ENCODE measurements around the gene ADRA2C.

ADRA2C gene

GRCh38 chr4:3776166-3777032, 10.2 kb downstream of the ADRA2C start:
- TF ChIP-seq CTCF (IDR thresholded peaks at IDR 0.05): no peak

DNA sequence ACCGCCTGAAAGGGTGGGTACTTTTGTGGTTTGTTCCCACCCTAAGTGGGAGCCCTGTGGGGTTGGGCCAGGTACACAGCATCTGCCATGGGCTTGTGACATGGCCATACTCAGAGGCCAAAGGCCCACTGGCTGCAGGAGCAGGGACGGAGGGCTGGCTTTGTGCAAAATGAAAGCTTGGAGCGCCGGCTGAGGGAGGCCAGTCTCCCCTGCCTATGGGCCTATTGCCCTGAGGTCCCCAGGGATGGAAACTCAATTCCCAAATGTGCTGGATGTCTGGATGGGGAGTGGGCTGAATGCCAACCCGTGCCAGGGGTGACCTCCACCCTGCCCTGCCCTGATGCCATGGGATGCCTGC, 10.8 kb downstream of the ADRA2C start:
- no peak for TF ChIP-seq CTCF (IDR thresholded peaks at IDR 0.05)

GRCh38 chr4:3777669-3778068, 11.5 kb downstream of the ADRA2C start:
- TF ChIP-seq CTCF (IDR thresholded peaks at IDR 0.05): no peak

DNA sequence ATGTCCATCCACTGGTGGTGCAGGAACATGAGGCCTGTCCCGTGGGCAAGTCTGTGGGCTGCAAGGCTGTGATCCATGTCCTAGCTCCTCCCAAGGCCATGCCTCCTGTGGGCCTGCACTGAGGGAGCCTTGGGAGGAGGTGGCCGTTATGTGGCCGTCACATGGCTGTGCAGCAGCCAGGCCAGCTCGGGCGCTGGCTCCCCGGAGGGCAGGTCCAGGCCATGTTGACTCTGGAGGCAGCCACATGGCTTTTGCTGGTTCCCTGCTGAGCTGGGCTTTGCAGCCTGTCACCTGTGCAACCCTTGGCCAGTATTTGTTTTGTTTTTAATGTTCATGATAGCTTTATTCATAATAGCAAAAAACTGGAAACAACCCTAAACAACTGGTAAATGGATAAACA, 13.3 kb downstream of the ADRA2C start:
- TF ChIP-seq CTCF (IDR thresholded peaks at IDR 0.05): no peak

- TF ChIP-seq CTCF (IDR thresholded peaks at IDR 0.05): no peak
Measured at GRCh38 chr4:3780347-3781171, 14.4 kb downstream of the ADRA2C start.

DNA sequence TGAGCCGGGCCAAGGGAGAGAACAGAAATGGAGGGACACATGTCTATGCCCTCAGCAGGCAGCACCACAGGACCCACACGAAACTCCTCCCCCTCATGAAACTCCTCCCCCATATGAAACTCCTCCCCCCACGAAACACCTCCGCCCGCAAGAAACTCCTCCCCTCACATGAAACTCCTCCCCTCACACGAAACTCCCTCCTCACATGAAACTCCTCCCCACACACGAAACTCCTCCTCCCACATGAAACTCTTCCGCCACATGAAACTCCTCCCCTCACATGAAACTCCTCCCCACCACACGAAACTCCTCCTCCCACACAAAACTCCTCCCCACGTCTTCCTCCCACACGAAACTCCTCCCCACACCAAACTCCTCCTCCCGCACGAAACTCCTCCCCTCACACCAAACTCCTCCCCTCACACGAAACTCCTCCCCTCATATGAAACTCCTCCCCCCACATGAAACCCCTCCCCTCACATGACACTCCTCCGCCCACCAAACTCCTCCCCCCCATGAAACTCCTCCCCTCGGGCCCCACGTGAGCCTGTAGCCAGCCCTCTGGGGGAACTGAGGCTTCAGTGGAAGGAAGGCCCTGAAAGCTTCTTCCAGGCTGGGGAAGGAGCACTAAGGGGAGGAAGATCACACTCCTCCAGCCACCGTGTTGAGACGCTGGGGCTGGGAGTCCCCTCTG, 15.2 kb downstream of the ADRA2C start:
- TF ChIP-seq CTCF (IDR thresholded peaks at IDR 0.05): no peak

Data from LNCAP (cell line).